Measurements from ENCODE around the gene GCKR. TPM values are rescaled to one million over a fixed set of nuclear protein-coding genes. Genes with fewer than 3 reads are reported as not detected.

GCKR gene
- total RNA-seq, 2 experiments from 2014 or later = not detected

DNA sequence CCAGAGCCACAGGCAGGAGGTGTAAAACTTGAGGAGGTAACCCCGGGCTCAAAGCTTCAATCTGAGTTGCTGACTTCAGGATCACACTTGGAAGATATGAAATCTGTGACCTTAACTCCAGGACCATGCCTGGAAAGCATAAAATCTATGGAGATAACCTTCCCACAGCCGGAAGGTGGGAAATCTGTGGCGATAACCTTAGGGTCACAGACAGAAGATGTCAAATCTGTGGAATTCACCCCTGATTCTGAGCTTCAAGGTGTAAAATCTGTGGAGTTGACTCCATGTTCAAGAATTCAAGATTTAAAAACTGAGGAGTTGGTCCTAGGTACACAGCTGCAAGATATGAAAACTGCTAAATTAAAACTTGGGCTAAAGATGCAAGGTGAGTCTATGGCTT is 74.6 kb downstream of the GCKR start:
- H3K4me1 Mint-ChIP-seq = no peaks in the 10 kb centered on the region
- no peak for DNase-seq
- H3K36me3 Mint-ChIP-seq = peaks cover 5% of the 10 kb centered on the region
- peaks cover 21% of the 10 kb centered on the region for H3K9me3 Mint-ChIP-seq
- H3K27ac Mint-ChIP-seq = no peak overlapping the region
- no peak overlapping the region for H3K4me3 Mint-ChIP-seq
- POLR2A ChIA-PET = interaction anchor here (1.0 kb wide), 1 partner anchor 57 kb away, joined by 3 read pairs; the partner anchor contains the start of gene CCDC121
- ATAC-seq (ENCODE audit: low read depth) = no peak
- peaks cover 43% of the 10 kb centered on the region for H3K27me3 Mint-ChIP-seq

DNA sequence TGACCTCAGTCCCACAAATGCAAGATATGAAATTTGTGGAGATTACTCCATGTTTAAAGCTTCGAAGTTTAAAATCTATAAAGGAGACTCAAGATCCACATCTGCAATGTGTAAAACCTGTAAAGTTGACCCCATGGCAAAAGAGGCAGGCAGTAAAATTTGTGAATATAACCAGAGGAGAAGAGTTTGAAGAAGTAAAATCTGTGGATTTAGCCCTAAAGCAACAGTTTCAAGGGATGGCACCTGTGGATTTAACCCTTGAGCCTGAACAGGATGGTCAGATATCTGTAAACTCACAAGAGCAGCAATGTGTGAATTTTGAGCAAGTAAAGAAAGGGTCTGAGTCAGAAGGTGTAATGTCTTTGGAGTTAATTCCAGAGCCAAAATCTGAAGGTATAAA is 75.0 kb downstream of the GCKR start:
- H3K4me1 Mint-ChIP-seq = no peaks in the 10 kb centered on the region
- H3K9me3 Mint-ChIP-seq = peaks cover 21% of the 10 kb centered on the region
- peaks cover 5% of the 10 kb centered on the region for H3K36me3 Mint-ChIP-seq
- no peak overlapping the region for H3K4me3 Mint-ChIP-seq
- DNase-seq = no peak
- H3K27me3 Mint-ChIP-seq = peaks cover 40% of the 10 kb centered on the region
- H3K27ac Mint-ChIP-seq = no peak overlapping the region
- POLR2A ChIA-PET = interaction anchor here (1.0 kb wide), 1 partner anchor 57 kb away, joined by 3 read pairs; the partner anchor contains the start of gene CCDC121
- ATAC-seq (ENCODE audit: low read depth) = no peak

DNA sequence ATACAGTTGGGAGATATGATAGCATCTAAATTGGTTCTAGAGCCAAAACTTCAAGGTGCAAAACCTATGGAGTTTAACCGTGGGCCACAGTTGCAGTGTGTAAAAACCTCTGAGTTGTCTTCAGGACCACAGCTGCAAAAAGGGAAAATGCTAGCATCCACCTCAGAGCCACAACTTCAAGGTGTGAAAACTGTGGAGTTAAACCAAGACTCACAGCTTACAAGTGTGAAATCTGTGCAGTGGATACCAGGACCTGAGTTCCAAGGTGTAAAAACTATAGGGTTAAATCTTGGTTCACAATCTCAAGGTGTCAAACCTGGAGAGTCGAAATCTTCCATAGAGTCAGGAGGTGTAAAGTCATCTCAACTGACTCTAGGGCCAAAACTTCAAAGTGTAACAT is 75.8 kb downstream of the GCKR start:
- DNase-seq (no peak), ATAC-seq (ENCODE audit: low read depth) (no peak)
- H3K36me3 Mint-ChIP-seq = peaks cover 5% of the 10 kb centered on the region
- POLR2A ChIA-PET = no interaction called here
- no peak overlapping the region for H3K4me3 Mint-ChIP-seq
- peaks cover 32% of the 10 kb centered on the region for H3K27me3 Mint-ChIP-seq
- no peak overlapping the region for H3K27ac Mint-ChIP-seq
- no peaks in the 10 kb centered on the region for H3K4me1 Mint-ChIP-seq
- H3K9me3 Mint-ChIP-seq = peaks cover 21% of the 10 kb centered on the region

DNA sequence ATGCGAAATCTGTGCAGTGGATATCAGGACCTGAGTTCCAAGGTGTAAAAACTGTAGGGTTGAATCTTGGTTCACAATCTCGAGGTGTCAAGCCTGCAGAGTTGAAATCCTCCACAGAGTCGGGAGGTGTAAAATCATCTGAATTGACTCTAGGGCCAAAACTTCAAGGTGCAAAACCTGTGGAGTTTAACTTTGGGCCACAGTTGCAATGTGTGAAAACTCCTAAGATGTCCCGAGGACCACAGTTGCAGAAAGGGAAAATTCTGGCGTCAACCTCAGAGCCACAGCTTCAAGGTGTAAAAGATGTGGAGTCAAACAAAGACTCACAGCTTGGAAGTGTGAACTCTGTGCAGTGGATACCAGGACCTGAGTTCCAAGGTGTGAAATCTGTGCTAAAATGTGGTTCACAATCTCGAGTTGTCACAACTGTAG is 76.4 kb downstream of the GCKR start:
- ATAC-seq (ENCODE audit: low read depth) (no peak), DNase-seq (no peak)
- H3K36me3 Mint-ChIP-seq = peaks cover 5% of the 10 kb centered on the region
- H3K27me3 Mint-ChIP-seq = peaks cover 29% of the 10 kb centered on the region
- H3K9me3 Mint-ChIP-seq = peaks cover 24% of the 10 kb centered on the region
- POLR2A ChIA-PET = no interaction called here
- no peak overlapping the region for H3K4me3 Mint-ChIP-seq
- H3K27ac Mint-ChIP-seq = no peak overlapping the region
- H3K4me1 Mint-ChIP-seq = no peaks in the 10 kb centered on the region

Other genes with a start within 250 kb of the GCKR start
- gene SLC30A3, start 233.8 kb upstream of the GCKR start, total RNA-seq = under 1 TPM; 0.34 to 0.64 TPM
- not detected for gene DNAJC5G, start 221.4 kb upstream of the GCKR start, total RNA-seq
- gene TRIM54, start 214.4 kb upstream of the GCKR start, total RNA-seq = under 1 TPM in 1 of 2 experiments, not detected in 1; 0.19 TPM
- gene UCN, start 188.4 kb upstream of the GCKR start, total RNA-seq = 1 to 10 TPM; 3.7 to 5.1 TPM
- 100 to 1,000 TPM in 1 of 2 experiments, 10 to 100 TPM in 1; 93.4 to 100 TPM for gene MPV17, start 173.7 kb upstream of the GCKR start, total RNA-seq
- 10 to 100 TPM; 66.4 to 70.8 TPM for gene GTF3C2, start 140.1 kb upstream of the GCKR start, total RNA-seq
- 10 to 100 TPM; 38.3 to 39.2 TPM for gene EIF2B4, start 126.5 kb upstream of the GCKR start, total RNA-seq
- gene SNX17, start 126.2 kb upstream of the GCKR start, total RNA-seq = 100 to 1,000 TPM; 113 to 116 TPM
- 10 to 100 TPM; 16.4 to 18.6 TPM for gene ZNF513, start 116.1 kb upstream of the GCKR start, total RNA-seq
- gene PPM1G, start 87.2 kb upstream of the GCKR start, total RNA-seq = 10 to 100 TPM; 90.1 to 91.3 TPM
- 10 to 100 TPM; 92.2 to 92.5 TPM for gene NRBP1, start 68.2 kb upstream of the GCKR start, total RNA-seq
- gene KRTCAP3, start 54.5 kb upstream of the GCKR start, total RNA-seq = 10 to 100 TPM; 12.2 to 13.9 TPM
- 10 to 100 TPM; 17.9 to 18.8 TPM for gene IFT172, start 7.1 kb upstream of the GCKR start, total RNA-seq
- not detected for gene FNDC4, start 1.6 kb upstream of the GCKR start, total RNA-seq
- gene ZNF512, start 86.2 kb downstream of the GCKR start, total RNA-seq = 10 to 100 TPM; 55.0 to 56.6 TPM
- gene CCDC121, start 132.2 kb downstream of the GCKR start, total RNA-seq = 1 to 10 TPM; 1.1 to 1.6 TPM
- gene GPN1, start 132.2 kb downstream of the GCKR start, total RNA-seq = 10 to 100 TPM; 32.7 to 37.4 TPM
- gene SUPT7L, start 166.8 kb downstream of the GCKR start, total RNA-seq = 10 to 100 TPM; 42.8 to 43.4 TPM
- 10 to 100 TPM; 25.1 to 27.4 TPM for gene SLC4A1AP, start 167.1 kb downstream of the GCKR start, total RNA-seq

Data from activated naive CD8-positive, alpha-beta T cell treated with anti-CD3 and anti-CD28 coated beads, Interleukin-2, amount 10 ng/mL, durations not matched to agents 7 days and 5 days (primary cell).